Fibroblast of upper back skin (primary cell): Measurements from ENCODE around the gene FOSL2.

Experiments
- DNase-seq: peaks from one replicate; pipeline ENCODE4 v3.0.0-alpha.2; 2013

The FOSL2 gene

GRCh38 chr2:28375742-28376631 is 16.7 kb upstream of the FOSL2 start:
- DNase-seq = no peak

DNA sequence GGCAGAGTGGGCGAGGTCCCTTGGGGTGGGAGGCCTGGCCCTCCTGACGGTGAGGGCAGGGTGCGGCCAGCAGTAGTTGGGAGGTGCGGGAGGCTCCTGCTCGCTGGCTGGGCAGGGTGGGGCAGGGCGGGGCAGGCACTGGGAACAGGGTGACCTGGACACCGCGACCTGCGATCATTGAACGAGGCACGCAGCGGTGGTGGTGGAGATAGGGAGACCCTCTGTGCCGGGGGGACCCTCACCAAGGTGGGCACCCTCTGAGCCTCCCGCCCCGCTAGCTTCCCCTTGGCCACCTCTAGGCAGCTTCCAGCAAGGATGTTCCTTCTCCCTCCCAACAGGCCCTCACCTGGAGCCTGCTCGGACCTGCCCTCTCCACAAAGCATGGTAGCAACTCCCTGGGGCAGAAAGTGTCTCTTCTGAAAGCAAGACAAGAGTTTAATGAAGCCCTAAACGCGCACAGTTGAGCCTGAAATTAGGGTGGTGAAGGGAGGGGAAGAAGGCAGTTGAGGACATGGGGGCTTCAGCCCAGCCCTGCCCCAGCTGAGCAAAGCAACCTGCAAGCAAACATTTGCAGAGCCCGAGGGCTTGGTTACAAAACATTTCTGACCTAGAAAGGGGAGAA is 15.4 kb upstream of the FOSL2 start:
- DNase-seq = no peak

GRCh38 chr2:28377984-28378678 is 14.5 kb upstream of the FOSL2 start:
- no peak for DNase-seq

DNA sequence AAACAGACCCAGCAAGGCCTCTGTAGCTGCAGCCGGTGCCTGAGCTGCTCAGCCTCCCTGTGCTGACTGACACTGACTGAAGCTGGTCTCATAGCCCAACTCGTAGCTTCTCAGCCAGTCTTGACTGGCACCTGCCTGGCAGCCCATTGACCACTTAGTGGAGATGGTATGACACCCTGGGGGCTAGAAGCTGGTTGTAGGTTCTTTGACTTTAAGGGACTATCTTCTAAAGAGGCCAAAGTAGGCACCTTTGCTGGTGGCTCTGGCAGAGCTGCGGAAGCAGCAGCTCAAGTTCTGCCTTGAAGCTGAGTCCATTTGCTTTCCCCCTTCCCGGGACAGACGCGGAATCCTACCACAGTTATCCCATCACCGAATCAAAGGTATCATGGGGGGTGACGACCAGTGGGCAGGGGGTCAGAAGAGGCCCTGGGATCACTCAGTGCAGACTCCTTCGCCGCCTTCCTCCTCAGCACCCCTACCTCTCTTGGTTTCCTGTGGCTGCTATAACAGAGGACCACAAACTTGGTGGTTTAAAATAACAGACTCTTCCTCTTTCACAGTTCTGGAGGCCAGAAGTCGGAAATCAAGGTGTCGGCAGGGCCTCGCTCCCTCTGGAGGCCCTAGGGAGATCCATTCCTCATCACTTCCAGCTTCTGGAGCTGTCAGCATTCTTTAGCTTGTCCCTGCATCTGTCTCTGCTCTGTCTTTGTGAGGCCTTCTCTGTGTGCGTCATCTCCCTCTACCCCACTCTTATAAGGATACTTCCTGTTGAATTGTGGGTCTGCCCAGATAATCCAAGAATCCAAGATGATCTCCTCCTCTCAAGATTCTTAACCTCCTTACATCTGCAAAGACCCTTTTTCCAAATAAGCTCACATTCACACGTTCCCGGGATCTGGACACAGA is 13.7 kb upstream of the FOSL2 start:
- no peak for DNase-seq

GRCh38 chr2:28380219-28380618 is 12.4 kb upstream of the FOSL2 start:
- DNase-seq = no peak

GRCh38 chr2:28381225-28382180 is 11.2 kb upstream of the FOSL2 start:
- no peak for DNase-seq

- DNase-seq = no peak
Measured at GRCh38 chr2:28382755-28383154, 9.9 kb upstream of the FOSL2 start.

DNA sequence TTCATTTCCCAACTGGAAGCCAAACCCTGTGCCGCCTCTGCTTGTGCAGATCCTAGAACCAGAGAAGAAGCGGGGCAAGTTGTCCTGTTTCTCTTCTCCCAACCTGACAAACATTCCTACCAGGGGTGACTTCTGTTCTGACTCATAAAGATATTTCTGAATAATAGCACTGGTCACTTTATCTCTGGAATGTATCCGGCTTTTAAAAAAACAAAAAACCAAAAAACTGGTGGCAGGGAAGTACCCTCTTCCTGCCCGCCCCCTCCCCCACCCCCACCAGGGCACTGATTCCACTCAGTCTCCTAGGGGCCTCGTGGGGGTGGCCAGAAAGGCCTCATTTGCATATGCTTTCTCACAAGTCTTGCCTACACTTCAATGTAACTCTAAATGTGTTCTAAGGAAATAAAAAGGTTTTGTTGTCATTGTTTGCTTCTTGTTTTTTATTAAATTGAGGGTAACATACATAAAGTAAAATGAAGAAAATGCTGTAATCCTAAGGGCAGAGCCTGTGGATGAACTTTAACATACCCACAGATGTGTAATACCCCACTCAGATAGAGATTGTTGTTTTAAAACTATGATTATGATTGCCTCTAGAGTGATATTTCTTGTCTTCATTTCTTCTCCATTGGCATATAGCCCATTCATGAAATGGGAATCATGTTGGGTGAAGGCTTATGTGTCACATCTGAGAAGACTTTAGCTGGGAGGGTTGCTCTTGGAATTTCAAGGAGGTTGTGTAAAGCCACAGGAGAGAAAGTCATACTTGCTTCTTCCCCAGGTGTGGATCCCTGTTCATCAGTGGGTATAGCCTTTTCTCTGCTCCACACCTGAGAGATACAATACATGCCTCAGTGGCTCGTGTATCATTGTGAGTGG is 5.3 kb upstream of the FOSL2 start:
- no peak for DNase-seq

DNA sequence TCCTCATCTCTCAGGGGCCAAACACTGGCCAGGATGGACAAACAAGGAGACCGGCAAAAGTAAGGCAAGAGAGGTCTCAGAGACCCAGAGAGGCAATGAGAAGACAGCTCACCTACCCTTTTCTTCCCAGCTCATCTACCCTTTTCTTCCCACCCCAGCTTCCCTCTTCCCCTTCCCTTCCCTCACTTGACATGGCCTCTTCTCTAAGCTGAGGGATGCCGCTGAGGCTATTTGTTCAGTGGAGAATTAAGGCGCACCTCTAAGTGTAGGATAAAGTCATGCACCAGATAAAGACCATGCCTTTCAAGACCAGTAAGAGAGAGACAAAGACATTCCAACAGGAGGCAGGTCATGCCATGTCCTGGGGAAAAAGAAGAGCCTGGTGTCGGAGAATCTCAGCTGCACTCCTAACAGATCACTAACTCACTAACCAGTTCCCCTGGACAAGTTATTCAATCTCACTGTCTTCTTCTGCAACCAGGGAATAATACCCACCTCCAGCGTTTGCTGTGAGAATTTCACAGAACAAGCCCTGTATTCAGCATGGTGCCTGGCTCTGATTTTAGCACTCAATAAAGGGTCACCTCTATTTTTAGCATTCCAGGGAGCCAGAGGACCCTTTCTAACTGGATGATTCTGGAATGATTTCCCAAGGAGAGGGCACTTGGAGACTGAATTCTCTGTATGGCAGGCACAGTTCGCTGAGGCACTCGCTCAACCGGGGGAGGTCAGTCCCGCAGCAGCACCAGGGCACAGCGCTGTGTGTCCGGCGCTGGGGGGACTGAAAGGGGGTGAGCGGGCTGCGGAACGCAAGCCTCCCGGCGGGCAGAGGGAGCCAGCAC is 3.0 kb upstream of the FOSL2 start:
- no peak for DNase-seq

DNA sequence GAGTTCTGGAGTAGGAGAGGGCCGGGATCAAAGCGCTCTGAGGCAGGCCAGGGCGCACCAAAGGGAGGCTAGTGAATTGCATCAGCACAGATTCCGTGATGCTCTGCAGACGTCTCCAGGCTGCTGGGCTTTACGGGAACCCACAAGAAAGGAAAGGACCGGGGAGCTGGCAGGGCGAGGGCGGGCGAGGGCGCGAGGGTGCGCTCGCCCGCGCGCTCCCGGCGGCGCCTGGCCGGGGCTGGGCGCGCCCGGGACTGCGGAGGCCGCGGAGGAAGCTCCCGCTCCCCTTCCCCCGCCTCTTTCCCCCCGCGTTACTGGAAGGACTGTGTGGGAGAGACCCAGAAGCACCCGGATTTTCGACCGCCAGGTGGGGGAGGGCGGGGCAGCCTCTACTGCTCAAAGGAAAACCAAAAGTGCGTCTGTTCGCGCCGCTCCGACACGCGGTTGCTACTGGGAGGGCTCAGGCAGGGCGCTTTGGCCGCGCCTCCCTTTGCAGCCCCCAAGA is 2.4 kb upstream of the FOSL2 start:
- peak; percentile 96 for DNase-seq

DNA sequence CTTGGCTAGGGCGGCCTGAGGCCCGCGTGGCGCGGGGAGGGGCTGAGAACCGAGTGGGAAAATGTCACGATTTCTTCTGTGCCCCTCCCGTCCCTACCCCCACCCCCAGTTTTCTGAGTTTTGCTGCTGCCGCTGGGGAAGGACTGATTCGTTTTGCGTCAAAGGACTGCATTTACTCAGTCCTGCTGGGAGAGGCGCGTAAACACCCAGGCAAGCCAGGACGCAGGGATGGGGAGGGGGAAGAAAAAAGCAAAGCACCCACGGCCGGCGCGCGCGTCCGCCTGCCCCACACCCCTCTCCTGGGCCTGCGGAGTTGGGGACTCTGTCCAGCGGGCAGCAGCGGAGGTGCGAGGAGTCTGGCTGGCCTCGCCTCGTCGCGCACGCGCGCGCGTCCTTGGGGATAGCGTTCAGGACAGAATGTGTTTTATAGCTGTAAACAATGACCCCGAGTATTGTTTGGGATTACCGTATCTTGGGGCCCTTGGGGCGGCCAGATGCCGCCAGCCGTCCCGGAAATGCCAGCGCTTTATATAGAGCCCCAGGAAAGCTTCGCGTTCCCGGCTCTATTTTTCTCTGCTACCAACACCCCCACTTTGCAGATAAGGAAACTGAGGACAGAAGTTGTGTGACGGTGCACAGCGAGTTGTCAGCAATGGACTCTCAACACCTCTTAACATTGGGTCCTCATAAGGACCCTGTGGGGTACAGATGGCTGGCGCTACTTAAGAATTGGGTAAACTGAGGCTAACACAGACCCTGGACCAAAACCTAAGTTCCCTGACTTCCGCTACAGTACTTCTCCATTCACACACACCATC is 1.7 kb upstream of the FOSL2 start:
- DNase-seq = no peak

- peak; percentile 86 for DNase-seq
Measured at GRCh38 chr2:28391564-28392296, 928 bp upstream of the FOSL2 start.

DNA sequence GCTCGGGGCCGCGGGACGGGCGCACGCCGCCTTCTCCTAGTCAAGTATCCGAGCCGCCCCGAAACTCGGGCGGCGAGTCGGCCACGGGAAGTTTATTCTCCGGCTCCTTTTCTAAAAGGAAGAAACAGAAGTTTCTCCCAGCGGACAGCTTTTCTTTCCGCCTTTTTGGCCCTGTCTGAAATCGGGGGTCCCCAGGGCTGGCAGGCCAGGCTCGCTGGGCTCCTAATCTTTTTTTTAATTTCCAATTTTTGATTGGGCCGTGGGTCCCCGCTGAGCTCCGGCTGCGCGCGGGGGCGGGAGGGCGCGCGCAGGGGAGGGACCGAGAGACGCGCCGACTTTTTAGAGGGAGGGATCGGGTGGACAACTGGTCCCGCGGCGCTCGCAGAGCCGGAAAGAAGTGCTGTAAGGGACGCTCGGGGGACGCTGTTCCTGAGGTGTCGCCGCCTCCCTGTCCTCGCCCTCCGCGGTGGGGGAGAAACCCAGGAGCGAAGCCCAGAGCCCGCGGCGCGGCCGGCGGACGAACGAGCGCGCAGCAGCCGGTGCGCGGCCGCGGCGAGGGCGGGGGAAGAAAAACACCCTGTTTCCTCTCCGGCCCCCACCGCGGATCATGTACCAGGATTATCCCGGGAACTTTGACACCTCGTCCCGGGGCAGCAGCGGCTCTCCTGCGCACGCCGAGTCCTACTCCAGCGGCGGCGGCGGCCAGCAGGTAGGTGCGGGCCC is 617 bp downstream of the FOSL2 start:
- no peak for DNase-seq

GRCh38 chr2:28394331-28394877 is 1.7 kb downstream of the FOSL2 start:
- DNase-seq = peak; percentile 59

- DNase-seq = no peak
Measured at GRCh38 chr2:28394997-28395333, 2.3 kb downstream of the FOSL2 start.

GRCh38 chr2:28395334-28396061 is 2.8 kb downstream of the FOSL2 start:
- peak; percentile 56 for DNase-seq
